ENCODE data around the gene PSMB11.

DNA sequence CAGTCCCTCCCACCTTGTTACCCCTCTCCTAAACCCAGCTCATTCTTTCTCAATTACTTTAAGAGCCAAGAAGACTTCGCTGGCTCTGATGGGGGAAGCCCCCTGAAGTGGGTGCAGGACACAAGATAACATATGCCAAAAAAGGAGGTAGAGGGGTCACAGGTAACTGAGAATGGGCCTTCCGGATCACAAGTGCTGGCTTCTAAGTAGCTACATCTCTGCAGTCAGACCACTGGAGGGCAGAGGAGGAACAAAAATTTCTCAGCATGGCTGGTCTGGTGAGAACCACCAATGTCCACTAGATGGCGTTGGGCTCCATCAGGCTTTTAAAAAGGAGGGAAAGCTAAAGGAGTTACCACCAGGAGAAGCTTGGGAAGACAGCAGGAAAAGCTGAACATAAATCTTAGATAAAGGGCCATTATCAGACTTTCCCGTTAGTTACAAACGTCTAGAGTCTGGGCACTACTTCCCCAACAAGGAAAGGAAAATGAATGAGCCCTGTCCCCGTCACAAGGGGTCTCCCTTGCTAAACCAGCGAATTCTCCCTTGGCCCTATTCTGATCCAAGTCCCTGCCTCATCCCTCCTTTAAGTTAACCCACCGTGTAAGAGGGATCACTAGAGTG lies 26.9 kb downstream of the PSMB11 start:
- TF ChIP-seq, protein P1, sequence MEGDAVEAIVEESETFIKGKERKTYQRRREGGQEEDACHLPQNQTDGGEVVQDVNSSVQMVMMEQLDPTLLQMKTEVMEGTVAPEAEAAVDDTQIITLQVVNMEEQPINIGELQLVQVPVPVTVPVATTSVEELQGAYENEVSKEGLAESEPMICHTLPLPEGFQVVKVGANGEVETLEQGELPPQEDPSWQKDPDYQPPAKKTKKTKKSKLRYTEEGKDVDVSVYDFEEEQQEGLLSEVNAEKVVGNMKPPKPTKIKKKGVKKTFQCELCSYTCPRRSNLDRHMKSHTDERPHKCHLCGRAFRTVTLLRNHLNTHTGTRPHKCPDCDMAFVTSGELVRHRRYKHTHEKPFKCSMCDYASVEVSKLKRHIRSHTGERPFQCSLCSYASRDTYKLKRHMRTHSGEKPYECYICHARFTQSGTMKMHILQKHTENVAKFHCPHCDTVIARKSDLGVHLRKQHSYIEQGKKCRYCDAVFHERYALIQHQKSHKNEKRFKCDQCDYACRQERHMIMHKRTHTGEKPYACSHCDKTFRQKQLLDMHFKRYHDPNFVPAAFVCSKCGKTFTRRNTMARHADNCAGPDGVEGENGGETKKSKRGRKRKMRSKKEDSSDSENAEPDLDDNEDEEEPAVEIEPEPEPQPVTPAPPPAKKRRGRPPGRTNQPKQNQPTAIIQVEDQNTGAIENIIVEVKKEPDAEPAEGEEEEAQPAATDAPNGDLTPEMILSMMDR (IDR thresholded peaks at IDR 0.05) = peak in 1 of 3 donors; percentile 80
- TF ChIP-seq POLR2A (IDR thresholded peaks at IDR 0.05) = no peak
